Stimulated activated CD8-positive, alpha-beta memory T cell treated with anti-CD3 and anti-CD28 coated beads, Interleukin-4, amount 100 ng/mL, for 24 hours (primary cell): Measurements from ENCODE around the gene UBAC1.
"Not testable (repeated sequence)": the region's sequence is repeated elsewhere in the genome, so short reads cannot be mapped to it uniquely, and the experiment has no call there.

Experiments used
- DNase-seq: peaks from one replicate; pipeline ENCODE4 v3.0.0-alpha.2; 2020; ENCODE audit warnings: low read depth

UBAC1 gene

DNA sequence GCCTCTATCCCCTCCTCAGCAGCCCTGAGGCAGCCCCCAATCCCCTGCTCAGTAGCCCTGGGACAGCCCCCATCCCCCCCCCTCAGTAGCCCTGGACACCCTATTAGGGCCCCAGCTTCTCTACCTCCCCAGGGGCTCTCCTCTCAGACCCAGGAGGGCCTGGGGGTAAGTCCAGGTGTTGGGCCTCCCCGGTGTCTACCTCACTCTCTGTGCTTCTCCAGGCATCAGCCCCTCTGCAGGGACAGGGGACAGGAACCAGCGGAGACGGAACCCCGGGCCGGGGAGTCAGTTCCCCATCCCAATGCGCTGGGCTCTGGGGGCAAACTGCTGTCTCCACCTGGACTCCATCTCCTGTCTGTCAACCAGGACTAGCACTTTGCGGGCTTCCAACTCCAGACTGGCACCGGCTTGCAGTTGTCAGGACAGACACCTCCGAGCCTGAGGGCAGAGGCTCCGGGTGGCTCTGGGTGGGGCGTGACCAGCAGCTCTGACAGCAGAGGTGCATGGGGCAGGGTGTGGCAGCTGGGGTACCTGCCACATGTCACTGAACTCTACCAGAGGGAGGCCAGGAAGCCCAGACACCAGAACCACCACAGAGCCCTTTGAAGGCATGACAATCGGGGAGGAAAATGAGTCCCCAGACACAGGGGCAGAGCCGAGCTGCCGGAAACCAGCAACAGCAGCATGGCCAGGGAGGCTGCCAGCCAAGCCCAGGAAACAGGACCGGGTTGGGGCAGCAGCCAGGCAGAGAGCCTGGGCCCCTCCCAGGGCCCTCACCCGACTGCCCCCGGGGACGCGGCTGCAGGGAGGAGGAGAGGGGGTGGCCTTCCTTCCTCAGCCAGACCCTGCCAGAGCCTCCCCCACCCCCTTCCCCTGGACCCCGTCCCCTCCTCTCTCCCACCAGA, 17.7 kb upstream of the UBAC1 start:
- peak; percentile 10 for DNase-seq

DNA sequence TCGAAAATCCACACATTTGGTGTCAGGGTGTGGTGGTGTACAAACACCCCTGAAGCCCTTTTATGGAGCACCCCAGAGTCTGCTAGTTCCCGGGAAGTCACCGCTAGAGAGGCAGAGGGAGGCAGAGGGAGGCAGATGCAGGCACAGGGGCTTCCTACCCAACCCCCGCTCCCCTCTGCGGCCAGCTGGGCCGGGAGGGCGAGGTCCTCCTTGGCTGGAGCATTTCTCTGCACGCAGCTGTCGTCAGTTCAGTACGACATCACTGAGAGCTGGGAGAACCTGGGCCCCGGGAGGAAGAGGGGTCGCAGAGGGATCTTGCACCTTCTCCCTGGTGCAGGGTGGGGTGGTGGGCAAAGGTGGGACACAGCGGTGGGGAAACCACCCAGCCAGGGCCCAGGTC, 15.8 kb upstream of the UBAC1 start:
- no peak for DNase-seq

DNA sequence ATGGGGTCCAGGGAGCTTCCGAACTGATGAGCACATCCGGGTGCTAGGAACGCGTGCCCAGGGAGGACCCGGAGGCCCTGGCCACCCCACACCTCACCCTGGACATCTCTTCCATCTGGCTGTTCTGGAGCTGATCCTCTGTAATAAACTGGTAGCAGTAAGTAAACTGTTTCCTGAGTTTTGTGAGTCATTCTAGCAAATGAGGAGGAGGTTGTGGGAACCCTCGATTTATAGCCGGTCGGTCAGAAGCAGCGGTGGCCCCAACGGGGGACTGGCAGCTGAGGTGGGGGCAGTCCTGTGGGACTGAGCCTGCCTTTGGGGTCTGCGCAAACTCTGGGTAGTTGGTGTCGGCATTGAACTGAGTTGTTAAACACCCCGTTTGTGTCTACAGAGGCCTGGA, 15.4 kb upstream of the UBAC1 start:
- no peak for DNase-seq

GRCh38 chr9:135975834-135976233, 14.7 kb upstream of the UBAC1 start:
- DNase-seq: no peak

- no peak for DNase-seq
Measured at GRCh38 chr9:135974220-135974573, 13.0 kb upstream of the UBAC1 start.

DNA sequence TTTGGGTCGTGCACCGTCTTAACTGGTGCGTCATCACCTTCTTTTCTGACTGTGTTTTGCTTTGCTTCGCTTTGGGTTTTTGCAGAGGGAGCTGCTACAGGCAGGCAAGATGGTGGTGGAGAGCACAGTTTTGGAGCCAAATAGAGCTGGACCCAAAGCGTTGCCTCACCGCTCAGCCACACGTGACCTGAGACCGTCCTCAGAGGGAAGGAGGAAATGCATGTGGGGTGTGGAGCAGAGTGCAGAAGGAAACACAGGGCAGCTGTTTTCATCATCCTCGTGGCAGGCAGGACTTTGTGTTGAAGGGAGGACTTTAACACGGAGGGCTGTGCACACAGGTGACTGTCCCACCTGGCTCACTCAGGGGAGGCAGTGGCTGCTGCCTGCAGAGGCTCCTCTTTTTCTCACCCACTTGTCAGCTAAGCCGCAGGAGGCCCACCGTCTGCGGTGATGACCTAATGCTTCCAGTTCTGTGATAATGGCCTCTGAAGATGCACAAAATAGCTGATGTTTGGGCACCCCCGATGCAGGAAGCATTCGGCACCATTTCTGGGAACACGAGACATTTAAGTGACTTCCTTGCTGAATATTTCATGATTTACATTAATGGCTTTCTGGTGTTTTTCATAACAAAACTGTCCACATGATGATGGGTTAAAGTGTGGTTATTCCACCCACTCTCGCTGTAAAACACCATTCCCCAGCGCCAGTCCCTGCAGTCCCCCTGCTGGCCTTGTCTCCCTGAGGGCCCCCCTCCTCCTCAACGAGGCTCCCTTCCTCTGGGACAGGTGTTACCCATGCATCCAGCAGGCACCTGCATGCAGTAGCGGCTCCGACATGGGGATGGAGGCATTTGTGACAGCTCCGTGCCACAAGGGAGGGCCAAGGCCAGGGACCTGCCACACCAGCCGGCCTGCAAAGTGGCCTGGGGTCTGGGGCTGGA, 12.4 kb upstream of the UBAC1 start:
- DNase-seq: no peak

DNA sequence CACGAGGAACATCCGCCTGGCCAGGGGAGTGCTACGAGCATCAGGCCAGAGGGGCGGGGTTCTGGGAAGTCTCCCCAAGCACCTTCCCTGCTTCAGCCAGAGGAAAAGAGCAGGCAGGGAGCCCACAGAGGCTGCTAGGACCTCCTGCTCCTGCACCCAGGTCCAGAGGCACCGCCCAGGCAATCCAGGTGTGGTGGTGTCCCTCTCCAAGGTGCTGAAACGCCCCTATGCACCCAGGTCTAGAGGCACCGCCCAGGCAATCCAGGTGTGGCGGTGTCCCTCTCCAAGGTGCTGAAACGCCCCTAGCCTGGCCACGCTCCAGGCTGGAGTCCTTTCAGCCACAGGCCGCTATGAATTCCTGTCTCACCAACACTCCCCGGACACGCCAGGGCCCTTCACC, 10.7 kb upstream of the UBAC1 start:
- DNase-seq: peak; percentile 11

DNA sequence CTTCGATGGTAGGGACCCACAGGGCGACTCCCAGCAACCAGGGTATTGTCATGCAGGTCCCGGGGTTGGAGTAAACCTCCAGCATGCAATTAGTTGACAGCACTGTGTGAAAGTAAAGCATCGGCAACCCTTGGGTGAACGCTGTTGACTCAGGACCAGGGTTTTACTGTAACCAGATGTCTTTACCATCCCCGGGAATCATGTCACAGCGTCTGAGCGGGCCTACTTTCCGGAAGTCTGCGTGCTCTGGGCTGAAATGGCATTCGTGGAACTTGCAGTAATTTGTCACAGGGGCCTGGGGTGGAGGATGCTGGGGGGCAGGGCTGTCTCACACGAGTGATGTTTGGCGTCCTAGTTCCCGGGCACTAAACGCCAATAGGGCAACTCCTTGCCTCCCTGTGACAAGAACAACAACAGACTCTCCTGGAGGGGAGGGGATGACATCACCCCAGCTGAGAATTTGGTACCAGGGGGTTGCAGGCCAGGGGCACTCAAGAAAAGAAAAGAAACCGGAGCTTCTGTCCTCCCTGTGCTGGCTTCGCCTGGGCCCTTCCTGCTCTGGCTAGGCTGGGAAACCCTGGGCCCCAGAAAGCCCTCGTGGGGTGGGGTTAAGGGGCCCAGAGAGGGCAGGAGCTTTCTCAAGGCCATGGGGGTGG, 10.1 kb upstream of the UBAC1 start:
- DNase-seq: no peak

DNA sequence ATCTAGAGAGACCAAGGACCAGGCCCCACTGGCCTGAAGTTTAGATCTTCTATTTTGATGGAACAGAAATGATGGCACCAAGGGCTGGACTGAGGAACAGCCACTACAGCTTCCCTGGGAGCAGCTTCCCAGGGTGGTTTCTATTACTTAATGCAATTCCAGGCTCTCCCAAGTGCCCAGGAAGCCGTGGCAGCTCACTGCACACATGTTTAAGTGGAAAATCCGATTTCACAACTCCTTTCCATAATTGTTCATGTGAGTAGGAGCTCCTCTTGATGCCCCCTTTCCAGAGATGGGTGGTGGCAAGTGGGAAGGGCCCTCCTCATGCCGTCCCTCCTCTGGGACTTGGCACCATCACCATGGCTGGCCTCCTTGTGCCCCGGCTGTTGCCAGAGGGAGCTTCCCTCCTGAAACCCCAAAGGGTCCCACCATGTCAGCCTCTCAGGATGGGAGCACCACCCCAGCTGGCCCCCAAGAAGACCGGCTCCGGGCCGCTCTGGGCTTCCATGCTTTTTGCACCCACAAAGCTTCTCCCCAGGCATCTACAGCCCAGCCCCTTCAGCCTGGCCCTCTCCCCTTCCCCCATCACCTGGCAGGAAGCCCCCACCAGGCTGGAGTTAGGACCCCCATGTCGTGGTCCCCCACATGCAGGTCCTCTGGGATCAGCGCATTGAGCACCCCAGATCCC, 9.1 kb upstream of the UBAC1 start:
- no peak for DNase-seq

- DNase-seq: no peak
Measured at GRCh38 chr9:135969064-135969683, 8.0 kb upstream of the UBAC1 start.

- DNase-seq: no peak
Measured at GRCh38 chr9:135968601-135969000, 7.4 kb upstream of the UBAC1 start.

DNA sequence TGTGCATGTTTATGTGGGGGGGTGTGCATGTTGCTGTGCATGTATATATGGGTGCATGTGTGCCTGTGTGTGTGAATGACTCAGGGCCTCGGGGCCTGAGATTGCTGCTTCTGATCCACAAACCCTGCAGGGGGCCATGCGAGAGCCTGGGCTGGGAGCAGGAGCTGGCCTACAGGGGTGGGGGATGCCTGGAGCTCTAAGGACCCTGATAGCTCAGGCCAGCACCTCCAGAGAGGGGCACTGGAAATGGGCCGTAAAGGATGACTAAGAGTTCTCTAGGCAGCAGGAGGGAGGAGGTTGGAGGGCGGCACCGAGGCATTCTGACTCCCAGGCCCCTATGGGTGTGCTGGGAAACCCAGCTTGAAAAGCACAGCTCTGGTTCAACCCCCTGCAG, 6.9 kb upstream of the UBAC1 start:
- DNase-seq: no peak

DNA sequence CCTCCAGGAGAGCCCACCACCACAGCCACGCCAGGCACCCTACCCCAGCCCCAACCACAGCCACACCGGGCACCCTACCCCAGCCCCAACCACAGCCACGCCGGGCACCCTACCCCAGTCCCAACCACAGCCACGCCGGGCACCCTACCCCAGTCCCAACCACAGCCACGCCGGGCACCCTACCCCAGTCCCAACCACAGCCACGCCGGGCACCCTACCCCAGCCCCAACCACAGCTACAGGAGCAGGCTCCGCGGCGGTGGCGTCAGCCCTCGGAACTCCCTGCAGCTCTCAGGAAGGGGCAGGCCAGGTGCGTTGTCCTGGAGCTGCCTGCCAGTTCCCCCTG, 5.7 kb upstream of the UBAC1 start:
- DNase-seq: not testable (repeated sequence)

- no peak for DNase-seq
Measured at GRCh38 chr9:135965124-135965756, 4.1 kb upstream of the UBAC1 start.

DNA sequence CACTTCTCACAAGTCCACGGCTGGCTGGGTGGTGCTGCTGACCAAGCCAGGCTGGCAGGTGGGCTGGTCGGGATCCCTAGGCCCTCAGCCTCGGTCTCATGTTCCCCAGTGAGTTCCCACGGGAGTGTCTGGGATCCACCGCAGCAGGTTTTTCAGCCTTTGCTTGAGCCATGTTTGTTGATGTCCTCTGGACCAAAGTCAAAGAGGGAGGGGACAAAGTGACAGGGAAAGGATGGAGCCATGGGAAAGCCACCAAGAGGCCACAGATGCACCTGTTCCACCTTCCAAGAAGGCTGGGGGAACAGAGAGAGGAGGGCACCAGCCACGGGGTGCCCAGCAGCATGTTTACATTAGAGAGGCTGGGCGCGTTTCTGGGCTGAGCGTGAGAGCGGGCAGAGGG, 2.8 kb upstream of the UBAC1 start:
- no peak for DNase-seq

GRCh38 chr9:135963338-135963737, 2.2 kb upstream of the UBAC1 start:
- no peak for DNase-seq

- DNase-seq: no peak
Measured at GRCh38 chr9:135962696-135963307, 1.6 kb upstream of the UBAC1 start.

DNA sequence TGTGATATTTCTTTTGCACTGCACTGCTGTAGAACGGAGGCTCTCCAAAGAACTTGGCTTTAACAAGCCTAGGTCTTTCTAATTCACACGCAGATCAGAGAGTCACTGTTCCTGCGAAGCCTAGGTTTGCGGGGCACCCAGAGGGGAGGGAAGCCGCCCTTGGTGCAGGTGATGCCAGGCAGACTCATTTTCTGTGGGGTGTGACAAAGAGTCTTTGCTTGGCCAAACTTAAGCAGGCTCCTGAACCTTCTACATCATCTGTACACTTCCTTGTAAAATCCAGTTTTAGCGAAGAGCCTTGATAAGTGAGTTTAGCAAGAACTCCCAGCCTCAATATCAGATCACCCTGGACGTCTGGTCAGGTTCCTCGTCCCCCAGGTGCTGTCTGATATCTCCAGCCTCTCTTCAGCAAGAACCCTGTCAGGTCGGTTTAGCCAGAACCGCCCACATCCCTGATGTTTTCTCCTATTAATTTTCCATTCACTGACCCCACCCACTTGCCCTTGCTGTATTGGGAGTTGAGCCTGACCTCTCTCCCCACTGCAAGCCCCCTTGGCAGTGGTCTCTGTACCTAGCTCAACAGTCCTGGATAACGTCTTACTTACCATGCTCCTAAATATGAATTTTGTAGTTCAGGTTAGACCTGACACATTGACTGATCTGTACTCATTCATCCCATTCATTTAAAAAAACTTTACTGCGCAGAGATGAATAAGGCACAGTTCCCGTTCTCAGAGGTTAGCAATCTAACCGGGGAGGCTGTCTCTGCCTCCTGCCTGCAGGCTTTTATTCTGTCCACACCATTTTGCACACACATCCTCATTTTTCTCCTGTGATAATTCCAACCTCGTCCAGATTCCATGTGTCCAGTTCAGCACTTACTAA, 880 bp upstream of the UBAC1 start:
- DNase-seq: no peak

DNA sequence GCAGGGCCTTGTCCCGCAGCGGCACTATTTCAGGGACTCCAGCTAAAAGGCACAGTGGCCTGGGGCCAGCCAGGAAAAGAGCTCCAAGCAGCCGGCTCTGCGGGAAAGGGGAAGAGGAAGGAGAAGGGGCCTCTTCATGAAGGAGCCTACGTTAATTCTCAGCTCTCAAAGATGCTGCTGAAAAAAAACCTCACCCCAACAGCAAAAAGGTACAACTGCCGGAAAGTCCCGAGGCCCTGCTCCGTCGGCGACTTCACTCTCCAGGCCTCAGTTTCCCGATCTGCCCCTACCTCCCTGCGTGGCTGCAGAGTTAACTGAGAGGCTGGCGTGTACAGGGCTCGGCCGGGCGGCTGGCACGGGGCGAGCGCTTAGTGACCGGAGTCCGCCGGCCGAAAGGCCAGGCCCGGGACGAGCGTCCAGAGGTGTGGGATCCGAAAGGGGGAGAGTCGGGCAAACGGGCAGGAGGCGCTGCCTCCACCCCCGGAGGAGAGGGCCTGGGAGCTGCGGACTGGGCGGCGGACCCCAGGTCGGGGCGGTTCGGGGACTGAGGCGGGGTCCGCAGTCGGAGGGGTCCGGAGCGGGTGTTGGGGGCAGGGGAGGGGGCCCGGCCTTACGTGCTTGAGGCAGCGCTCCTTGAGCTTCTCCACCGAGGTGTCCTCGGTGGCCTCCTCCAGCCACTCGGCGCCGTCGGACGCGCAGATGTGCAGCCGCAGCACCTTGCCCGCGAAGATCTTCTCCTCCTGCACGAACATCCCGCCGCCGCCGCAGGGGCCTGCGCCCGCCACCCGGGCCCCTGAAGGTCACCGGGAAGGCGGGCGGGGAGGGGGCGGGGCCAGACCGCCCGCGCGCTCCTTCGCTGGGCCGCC, 529 bp downstream of the UBAC1 start:
- DNase-seq: no peak
